HG02938 (cell line): ENCODE data around the gene ULK1.
"Not testable (repeated sequence)": the region's sequence is repeated elsewhere in the genome, so short reads cannot be mapped to it uniquely, and the experiment has no call there.

Experiments used
- ATAC-seq: cut with Tn5 transposase; IDR thresholded peaks from one replicate; pipeline ENCODE4 v1.9.1; 2021; ENCODE audit warnings: mild to moderate bottlenecking, moderate library complexity; ENCODE audit not compliant: unreplicated experiment

Gene ULK1

GRCh38 chr12:131961328-131961727 is 66.9 kb downstream of the ULK1 start:
- ATAC-seq, result not testable (repeated sequence)

DNA sequence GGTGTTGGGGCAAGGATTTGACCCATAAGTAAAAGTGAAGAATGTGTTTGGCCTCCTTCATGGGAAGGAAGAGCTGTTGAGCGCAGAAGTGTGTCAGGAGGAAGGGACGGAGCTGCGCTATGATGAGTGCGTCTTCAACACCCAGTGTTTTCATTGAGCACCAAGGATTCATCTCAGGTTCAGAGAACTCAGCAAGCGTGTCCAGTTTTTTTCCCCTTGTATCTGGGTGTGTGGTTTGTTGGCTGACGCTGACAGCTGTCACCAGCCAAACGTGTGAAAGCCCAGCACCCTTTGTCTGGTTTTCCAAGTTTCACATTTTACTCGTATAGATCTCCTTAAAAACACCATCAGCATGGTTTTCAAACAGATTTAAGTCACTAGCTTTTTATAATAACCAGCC is 67.6 kb downstream of the ULK1 start:
- no peak for ATAC-seq

DNA sequence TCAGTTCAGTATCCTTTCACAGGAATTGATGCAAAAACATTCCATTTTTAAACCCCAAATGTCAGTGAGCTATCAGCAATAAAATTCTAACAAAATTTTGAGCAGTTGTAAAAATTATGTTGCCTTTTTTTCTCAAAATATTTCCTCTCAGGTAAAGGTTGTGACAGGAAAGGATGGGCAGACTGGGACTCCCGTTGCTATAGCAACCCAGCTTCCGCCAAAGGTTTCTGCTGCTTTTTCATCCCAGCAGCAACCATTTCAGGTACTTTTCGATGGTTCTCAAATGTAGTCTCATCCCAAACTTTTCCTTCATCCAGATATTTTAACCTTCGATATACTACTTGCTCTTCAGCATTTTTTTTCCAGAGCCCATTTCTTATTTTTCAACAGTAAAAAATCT is 69.0 kb downstream of the ULK1 start:
- no peak for ATAC-seq

- ATAC-seq, result no peak
Measured at GRCh38 chr12:131965073-131965472, 70.7 kb downstream of the ULK1 start.

- ATAC-seq, result no peak
Measured at GRCh38 chr12:131971226-131971625, 76.8 kb downstream of the ULK1 start.
